Measurements from ENCODE around the gene ATP13A2.
"Not testable (repeated sequence)": the region's sequence is repeated elsewhere in the genome, so short reads cannot be mapped to it uniquely, and the experiment has no call there.

Gene ATP13A2

DNA sequence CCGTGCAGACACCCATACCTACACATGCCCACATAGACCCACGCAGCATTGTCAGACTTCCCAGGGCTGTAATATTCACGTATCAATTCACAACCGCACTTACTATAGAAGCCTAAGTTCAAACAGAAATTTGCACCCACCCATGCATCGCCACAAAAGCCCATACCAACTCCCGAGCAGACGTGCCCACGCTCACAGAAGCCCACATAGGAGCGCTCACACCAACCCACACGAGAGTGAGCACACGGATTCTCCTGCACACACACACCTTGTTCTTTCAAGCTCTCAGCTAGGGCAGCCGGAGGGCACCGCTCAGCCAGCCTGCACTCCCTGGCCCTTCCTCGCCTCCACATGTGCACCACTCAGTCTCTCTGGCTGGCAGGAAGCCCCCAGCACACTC, 35.9 kb downstream of the ATP13A2 start:
- no peak for FAIRE-seq

GRCh38 chr1:16975211-16975610, 36.5 kb downstream of the ATP13A2 start:
- no peak for FAIRE-seq

- FAIRE-seq = no peak
These were observed 38.5 kb downstream of the ATP13A2 start for GRCh38 chr1:16973215-16973614.

- FAIRE-seq = no peak
These were observed 39.4 kb downstream of the ATP13A2 start for GRCh38 chr1:16972189-16972895.

- FAIRE-seq = peak; percentile 19
These were observed 40.2 kb downstream of the ATP13A2 start for GRCh38 chr1:16971341-16972188.

GRCh38 chr1:16970132-16970910, 41.4 kb downstream of the ATP13A2 start:
- no peak for FAIRE-seq

- FAIRE-seq = no peak
These were observed 42.1 kb downstream of the ATP13A2 start for GRCh38 chr1:16969651-16970050.

DNA sequence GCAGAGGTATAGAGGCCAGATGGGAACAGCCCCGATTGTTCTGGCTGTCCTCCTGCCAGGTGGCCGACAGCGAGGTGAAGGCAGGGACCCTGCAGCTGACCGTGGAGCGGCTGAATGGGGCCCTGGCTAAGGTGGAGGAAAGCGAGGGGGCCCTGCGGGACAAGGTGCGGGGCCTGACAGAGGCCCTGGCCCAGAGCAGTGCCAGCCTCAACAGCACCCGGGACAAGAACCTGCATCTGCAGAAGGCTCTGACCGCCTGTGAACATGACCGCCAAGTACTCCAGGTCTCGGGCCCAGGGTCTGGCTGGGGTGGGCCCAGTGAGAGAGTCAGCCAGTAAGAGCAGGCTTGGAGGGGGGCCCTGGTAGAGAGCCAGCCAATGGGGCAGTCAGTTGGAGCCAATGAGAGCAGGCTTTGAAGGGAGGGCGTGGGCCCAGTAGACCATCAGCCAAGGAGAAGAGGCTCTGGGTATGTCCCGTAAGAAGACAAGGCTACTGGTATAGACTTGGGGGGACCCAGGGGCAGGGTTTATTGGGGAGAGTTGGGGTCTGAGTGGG, 42.6 kb downstream of the ATP13A2 start:
- FAIRE-seq = no peak

- no peak for FAIRE-seq
These were observed 43.4 kb downstream of the ATP13A2 start for GRCh38 chr1:16968372-16968771.

DNA sequence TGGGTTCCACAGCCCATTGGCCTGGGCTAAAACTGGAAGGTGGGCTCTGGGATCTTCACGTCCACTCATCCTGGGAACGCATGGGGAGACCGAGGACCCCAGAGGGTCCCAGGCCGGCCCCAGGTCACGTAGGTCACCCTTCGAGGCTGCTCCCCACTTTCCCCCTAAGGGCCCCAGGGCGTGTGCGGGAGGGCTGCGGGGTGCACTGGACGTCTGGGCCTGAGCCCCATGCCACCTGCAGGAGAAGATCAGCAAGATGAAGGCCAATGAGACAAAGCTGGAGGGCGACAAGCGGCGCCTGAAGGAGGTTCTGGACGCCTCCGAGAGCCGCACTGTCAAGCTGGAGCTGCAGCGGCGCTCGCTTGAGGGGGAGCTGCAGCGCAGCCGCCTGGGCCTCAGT, 43.8 kb downstream of the ATP13A2 start:
- no peak for FAIRE-seq

DNA sequence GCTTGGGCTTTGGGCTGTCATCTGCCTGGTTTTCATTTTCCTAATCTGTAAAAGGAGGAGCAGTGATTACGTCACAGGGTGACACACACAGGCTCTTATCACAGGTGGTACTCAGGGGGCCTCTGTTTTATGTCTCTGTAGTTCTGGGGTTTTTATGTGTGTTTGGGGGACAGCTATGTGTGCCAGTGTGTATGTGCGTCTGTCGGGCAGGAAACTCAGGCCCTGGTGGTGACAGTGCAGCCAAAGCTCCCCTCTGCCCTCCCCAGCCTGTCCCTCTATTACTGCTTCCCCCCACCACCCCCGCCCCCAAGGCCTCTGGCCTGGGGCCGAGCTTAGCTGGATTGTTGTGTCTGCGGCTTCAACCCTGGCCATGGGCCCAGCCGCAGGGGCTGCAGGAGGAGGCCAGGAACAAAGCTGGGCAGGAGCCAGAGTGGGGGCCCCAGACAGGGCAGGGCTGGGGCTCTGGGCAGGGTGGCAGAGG, 44.6 kb downstream of the ATP13A2 start:
- FAIRE-seq = no peak

DNA sequence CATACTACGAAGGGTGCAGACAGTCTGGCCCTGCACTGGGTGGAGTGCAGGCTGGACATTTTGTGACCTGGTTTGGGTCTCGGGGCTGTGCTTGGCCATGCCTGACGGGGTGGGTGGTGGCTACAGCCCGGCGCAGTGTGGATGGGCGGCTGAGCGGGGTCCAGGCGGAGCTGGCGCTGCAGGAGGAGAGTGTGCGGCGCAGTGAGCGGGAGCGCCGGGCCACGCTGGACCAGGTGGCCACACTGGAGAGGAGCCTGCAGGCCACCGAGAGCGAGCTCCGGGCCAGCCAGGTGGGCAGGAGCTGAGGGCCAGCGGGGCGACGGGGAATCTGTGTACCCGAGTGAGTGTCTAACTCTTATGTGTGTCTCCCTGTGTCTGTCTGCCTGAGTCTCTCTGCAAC, 45.4 kb downstream of the ATP13A2 start:
- no peak for FAIRE-seq

DNA sequence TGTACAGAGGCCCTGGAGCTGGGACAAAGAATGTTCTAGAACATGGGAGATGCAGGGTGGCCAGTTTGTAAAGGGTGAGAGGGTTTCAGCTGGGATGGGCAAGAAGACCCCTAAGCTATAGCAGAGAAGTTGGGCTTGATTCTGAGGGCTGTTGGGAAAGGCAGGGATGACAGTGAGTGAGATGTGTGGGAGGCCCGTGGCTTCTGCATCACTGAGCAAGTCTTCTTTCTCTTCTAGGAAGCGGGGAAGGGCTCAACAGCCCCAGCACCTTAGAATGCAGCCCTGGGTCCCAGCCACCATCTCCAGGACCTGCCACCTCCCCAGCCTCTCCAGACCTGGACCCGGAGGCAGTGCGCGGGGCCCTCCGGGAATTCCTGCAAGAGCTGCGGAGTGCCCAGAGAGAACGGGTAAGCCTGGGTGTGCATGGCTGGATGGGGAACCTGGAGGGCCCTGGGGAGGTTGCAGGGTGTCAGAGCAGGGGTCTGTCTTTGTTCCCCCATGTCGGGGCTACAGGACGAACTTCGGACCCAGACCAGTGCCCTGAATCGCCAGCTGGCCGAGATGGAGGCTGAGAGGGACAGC, 46.2 kb downstream of the ATP13A2 start:
- no peak for FAIRE-seq

DNA sequence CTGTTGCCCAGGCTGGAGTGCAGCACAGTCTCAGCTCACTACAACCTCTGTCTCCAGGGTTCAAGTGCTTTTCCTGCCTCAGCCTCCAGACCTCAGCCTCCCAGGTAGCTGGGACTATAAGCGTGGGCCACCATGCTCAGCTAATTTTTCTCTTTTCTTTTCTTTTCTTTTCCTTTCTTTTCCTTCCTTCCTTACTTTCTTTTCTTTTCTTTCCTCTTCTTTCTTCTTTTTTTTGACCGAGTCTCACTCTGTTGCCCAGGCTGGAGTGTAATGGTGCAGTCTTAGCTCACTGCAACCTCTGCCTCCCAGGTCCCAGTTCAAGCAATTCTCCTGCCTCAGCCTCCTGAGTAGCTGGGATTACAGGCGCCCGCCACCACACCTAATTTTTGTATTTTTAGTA, 47.6 kb downstream of the ATP13A2 start:
- not testable (repeated sequence) for FAIRE-seq

DNA sequence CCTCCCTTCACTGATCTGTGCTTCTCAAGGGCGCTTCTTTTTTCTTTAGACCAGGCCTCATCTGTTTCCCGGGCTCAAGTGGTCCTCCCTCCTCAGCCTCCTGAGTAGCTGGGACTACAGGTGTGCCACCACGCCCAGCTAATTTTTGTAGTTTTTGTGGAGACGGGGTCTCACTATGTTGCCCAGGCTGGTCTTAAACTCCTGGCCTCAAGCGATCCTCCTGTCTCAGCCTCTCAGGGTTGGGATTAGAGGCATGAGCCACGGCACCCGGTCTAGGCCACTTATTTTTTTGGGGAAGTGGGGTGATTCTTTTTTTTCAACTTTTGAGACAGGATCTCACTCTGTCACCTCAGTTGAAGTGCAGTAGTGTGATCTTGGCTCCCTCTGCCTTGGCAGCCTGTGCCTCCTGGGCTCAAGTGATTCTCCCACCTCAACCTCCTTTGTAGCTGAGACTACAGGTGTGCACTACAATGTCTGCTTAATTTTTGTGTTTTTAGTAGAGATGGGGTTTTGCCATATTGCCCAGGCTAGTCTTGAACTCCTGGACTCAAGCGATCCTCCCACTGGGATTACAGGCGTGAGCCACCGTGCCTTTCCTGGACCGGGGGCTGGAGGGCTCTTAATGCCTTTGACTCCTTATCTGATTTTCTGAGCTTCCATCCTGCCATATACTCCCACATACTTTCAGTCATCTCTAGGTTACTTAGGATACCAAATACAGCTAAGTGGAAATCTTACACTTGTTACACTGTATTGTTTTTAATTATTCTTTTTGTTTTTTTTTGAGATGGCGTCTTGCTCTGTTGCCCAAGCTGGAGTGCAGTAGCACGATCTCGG, 50.2 kb downstream of the ATP13A2 start:
- no peak for FAIRE-seq

DNA sequence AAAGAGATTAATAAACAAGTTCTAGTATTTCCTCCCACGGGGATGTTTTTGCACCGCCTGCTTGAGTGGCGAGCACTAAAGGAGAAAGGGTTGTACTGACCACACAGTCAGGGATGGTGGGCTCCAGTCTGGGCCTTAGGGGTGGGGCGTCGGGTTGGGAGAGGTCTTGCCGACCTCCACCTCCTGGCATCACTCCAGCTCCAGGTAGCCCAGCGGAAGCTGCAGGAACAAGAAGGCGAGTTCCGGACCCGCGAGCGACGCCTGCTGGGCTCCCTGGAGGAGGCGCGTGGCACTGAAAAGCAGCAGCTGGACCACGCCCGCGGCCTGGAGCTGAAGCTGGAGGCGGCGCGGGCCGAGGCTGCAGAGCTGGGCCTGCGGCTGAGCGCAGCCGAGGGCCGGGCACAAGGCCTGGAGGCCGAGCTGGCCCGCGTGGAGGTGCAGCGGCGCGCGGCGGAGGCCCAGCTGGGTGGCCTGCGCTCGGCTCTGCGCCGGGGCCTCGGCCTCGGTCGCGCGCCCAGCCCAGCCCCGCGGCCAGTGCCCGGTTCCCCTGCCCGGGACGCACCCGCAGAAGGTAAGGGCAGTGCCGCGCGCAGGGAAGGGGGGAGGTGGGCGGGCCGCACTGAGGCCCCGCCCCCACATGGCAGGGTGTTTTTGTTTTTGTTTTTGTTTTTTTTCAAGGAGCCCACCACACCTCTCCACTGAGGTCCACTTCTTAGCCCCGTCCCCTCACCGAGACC, 51.0 kb downstream of the ATP13A2 start:
- FAIRE-seq = no peak

GRCh38 chr1:16958475-16958874, 53.3 kb downstream of the ATP13A2 start:
- FAIRE-seq = no peak

GRCh38 chr1:16957731-16958130, 54.0 kb downstream of the ATP13A2 start:
- no peak for FAIRE-seq

- no peak for FAIRE-seq
These were observed 55.0 kb downstream of the ATP13A2 start for GRCh38 chr1:16956775-16957174.

DNA sequence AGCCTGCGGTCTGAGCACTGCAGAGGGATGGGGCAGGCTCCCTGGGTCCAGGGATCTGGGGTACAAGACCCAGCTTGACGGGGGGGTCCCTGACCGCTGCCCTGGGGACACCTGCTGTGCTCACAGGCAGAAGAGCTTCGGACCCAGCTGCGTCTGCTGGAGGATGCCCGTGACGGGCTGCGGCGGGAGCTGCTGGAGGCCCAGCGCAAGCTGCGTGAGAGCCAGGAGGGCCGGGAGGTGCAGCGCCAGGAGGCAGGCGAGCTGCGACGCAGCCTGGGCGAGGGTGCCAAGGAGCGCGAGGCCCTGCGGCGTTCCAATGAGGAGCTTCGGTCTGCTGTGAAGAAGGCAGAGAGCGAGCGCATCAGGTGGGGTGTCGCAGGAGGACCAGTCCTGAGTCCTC, 56.5 kb downstream of the ATP13A2 start:
- no peak for FAIRE-seq

GRCh38 chr1:16954579-16954978, 57.1 kb downstream of the ATP13A2 start:
- no peak for FAIRE-seq
